Activated CD8-positive, alpha-beta T cell treated with anti-CD3 and anti-CD28 coated beads for 36 hours (primary cell): ENCODE results near the gene ELAVL2. TPM values are rescaled to one million over a fixed set of nuclear protein-coding genes. Genes with fewer than 3 reads are reported as not detected.

ENCODE experiments used
- ATAC-seq: fragments of 200-7000 bp; cut with Tn5 transposase; one replicate; pipeline ENCODE4 v1.10.0; 2021; ENCODE audit warnings: mild to moderate bottlenecking, moderate library complexity
- CTCF ChIA-PET: fragments of 350-600 bp; sonication (Branson Sonifier 250); formaldehyde crosslinking; loops from one replicate; lab custom pipeline; 2021; ENCODE audit warnings: antibody characterized with exemption; lab: Charles Lee
- POLR2A ChIA-PET: fragments of 350-600 bp; sonication (Branson Sonifier 250); formaldehyde crosslinking; loops from one replicate; lab custom pipeline; 2021; ENCODE audit warnings: antibody characterized with exemption; lab: Charles Lee
- DNase-seq: peaks from one replicate; pipeline ENCODE4 v3.0.0-alpha.2; 2020
- H3K27ac Mint-ChIP-seq: one replicate; pipeline ENCODE4 v1.8.0; 2021; ENCODE audit warnings: mild to moderate bottlenecking, mixed read lengths
- H3K27me3 Mint-ChIP-seq: one replicate; pipeline ENCODE4 v1.8.0; 2021; ENCODE audit warnings: mixed read lengths
- H3K36me3 Mint-ChIP-seq: one replicate; pipeline ENCODE4 v1.8.0; 2021; ENCODE audit warnings: low read depth, mixed read lengths
- H3K4me1 Mint-ChIP-seq: one replicate; pipeline ENCODE4 v1.8.0; 2021; ENCODE audit warnings: low read depth, mixed read lengths
- H3K4me3 Mint-ChIP-seq: one replicate; pipeline ENCODE4 v1.8.0; 2021; ENCODE audit warnings: mild to moderate bottlenecking, moderate library complexity, mixed read lengths
- H3K9me3 Mint-ChIP-seq: one replicate; pipeline ENCODE4 v1.8.0; 2021; ENCODE audit warnings: mixed read lengths
- intact Hi-C: fragments of 100-400 bp; cut with micrococcal nuclease; formaldehyde crosslinking; loops from one replicate; pipeline ENCODE4 v1.10.0; 2022
- total RNA-seq, 2 experiments: library from RNA; stranded (reverse); gene quantifications; one replicate each; pipeline ENCODE4 v1.2.3, GENCODE V29; 2021
- TF ChIP-seq, protein P1 (sequence below): fragments of 200-600 bp; IDR thresholded peaks from one replicate; pipeline ENCODE4 v1.8.0; 2022; ENCODE audit warnings: antibody characterized with exemption, mild to moderate bottlenecking

Gene ELAVL2
- total RNA-seq, 2 experiments from 2014 or later, result not detected

DNA sequence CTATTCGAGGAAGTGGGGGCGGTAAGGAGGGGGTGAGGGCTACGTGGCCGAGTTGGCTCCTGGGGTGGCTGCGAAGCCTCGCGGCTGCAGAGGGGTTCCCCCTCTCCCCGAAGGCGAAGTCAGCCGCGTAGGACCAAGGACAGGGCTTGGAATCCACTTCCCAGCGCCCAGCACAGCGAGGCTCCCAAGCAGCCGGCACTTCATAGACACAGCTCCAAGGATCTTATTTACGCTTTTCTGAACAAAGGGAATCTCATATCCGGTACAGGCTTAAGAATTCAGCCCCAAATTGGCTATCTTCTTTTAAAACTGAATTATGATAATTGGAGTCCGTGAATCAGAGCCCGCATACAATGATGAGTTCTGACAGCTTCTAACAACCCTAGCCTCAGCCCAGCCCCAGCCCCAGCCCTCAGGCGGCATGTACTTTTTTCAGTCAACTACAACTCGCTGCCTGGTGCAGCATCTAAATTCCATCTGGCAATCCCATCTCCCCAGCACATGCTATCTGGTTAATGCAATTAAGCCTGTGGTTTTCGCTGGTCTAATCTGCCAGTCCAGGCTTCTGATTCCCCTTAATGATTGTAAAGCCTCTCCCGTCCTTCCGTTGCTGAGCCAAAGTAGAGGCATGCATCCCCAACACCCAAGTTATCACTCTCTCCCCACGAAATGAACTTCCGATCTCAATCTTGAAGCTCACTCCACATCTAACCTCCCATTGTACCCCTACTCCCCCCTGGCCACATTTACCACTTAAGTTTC lies 1.0 kb downstream of the ELAVL2 start:
- Mint-ChIP-seq H3K27me3 (peaks cover 41% of the 10 kb centered on the region), H3K9me3 (peaks cover 3% of the 10 kb centered on the region), H3K4me3 (no peak overlapping the region), H3K36me3 (peaks cover under 1% of the 10 kb centered on the region), H3K27ac (no peak overlapping the region), H3K4me1 (peaks cover 4% of the 10 kb centered on the region)
- TF ChIP-seq, protein P1, sequence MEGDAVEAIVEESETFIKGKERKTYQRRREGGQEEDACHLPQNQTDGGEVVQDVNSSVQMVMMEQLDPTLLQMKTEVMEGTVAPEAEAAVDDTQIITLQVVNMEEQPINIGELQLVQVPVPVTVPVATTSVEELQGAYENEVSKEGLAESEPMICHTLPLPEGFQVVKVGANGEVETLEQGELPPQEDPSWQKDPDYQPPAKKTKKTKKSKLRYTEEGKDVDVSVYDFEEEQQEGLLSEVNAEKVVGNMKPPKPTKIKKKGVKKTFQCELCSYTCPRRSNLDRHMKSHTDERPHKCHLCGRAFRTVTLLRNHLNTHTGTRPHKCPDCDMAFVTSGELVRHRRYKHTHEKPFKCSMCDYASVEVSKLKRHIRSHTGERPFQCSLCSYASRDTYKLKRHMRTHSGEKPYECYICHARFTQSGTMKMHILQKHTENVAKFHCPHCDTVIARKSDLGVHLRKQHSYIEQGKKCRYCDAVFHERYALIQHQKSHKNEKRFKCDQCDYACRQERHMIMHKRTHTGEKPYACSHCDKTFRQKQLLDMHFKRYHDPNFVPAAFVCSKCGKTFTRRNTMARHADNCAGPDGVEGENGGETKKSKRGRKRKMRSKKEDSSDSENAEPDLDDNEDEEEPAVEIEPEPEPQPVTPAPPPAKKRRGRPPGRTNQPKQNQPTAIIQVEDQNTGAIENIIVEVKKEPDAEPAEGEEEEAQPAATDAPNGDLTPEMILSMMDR, result no peak
- no peak for ATAC-seq
- ChIA-PET CTCF (no interaction called here), POLR2A (no interaction called here)
- intact Hi-C loops, result no loop called here
- no peak for DNase-seq

DNA sequence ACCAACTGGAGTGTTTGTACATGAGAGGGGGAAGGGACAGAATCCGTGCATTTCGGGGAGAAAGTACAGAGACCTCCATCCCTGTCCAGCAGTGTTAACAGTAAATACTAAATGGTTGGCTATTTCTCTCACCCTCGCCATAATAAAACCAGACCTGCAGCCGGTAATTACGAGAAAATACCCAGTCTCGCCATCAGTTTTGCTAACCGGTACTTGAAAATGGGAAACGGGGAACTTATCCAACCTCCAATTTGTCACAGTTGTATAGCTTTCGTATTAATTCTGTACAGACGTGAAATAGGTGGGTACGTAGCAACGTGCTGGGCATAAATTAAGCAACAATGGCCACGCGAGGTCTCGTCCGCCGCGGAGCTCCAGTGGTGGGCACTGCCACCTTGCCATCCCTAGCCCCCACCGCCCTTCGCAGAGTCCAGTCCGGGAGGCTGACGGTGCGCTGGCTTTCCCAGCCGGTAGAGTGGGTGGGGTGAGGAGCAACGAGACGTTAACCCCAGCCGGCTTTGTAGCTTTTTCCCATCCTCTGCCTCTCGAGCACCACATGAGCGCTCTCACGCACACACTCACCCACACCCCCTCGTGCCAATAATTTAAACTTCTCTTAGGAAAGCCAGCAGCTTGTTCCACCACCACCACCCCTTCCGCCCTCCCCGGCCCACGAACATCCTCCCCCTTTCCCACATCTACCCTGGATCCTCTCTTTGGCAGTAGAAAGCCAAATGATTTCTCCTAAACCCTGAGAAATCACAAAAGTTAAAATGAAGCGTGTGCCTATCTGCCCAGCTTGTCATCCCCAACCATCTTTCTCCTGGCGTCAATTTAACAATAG lies 1.8 kb downstream of the ELAVL2 start:
- Mint-ChIP-seq H3K27me3 (peaks cover 42% of the 10 kb centered on the region), H3K9me3 (peaks cover 8% of the 10 kb centered on the region)

DNA sequence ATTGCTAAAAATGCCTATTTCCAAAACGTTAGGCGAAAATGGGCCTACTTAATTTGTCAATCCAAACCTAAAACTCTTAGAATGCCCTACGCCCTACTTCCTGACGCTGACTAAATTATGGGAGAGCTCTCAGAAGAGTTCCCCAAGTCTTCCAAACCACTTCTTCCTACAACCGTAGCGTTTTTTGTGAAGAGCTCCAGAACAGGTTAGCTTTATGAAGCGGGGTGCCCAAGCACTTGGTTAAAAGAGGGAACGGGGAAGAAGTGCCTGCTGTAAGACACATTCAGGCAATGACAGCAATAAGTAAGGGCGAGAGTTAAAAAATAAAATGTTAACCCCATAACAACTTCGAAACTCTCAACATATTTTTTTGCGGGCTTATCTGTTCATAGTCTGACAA lies 2.8 kb downstream of the ELAVL2 start:
- ATAC-seq, result no peak
- TF ChIP-seq, protein P1, result no peak
- intact Hi-C loops, result no loop called here
- ChIA-PET CTCF (no interaction called here), POLR2A (no interaction called here)
- Mint-ChIP-seq H3K9me3 (peaks cover 8% of the 10 kb centered on the region), H3K4me3 (no peak overlapping the region), H3K27ac (no peak overlapping the region), H3K36me3 (peaks cover 2% of the 10 kb centered on the region), H3K4me1 (peaks cover 4% of the 10 kb centered on the region), H3K27me3 (peaks cover 45% of the 10 kb centered on the region)
- DNase-seq, result no peak

More for the DNA sequence above, 1.8 kb downstream of the ELAVL2 start:
- Mint-ChIP-seq H3K36me3 (peaks cover 2% of the 10 kb centered on the region), H3K4me3 (no peak overlapping the region), H3K4me1 (peaks cover 4% of the 10 kb centered on the region), H3K27ac (no peak overlapping the region)
- DNase-seq (no peak), ATAC-seq (no peak)
- TF ChIP-seq, protein P1, result no peak
- ChIA-PET CTCF (no interaction called here), POLR2A (no interaction called here)
- intact Hi-C loops, result no loop called here

DNA sequence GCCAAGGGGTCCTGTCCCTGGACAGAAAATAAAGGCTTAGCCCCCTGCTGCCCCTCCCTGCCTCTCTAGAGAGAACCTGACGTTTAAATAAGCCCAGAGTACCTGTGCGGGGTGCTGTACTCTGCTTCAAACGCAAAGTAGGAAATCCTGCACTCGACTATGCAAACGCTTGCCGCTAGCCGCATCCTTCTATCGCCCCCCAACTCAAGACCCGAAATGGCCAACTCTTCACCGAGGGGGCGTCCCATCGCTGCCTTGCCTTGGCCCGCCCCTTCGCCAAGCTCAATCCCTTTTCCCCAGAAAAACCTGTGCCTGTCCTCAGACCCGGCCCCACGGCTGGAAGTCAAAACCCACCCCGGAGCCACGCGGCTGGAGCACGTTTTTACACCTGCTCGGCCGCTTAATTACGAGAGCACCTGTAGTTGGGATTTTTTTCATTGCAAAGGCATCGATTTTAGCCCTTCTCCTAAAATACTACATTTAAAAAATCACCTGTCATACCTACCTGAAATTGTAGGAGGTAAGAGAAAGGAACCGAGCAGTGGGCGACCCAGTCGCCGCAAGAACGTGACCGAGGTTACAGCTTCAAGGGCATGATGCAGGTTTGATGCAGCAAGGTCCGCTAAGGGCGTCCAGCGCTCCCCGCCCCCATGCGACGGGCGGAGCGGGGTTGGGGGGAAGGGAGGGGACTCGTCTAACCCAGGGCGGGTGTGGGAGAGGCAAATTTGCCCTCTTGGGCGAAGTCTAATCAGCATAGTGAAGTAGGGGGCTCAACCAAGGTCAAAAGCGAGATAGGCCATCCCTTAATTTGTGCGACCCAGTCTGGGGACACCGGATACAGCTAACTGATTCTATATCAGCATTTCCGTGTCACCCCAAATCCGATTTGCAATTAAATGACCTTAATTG lies 3.5 kb downstream of the ELAVL2 start:
- Mint-ChIP-seq H3K36me3 (peaks cover 2% of the 10 kb centered on the region), H3K9me3 (peaks cover 7% of the 10 kb centered on the region), H3K4me1 (peaks cover 4% of the 10 kb centered on the region), H3K27me3 (peaks cover 46% of the 10 kb centered on the region), H3K4me3 (no peak overlapping the region), H3K27ac (no peak overlapping the region)
- CTCF ChIA-PET, result no interaction called here
- DNase-seq (no peak), ATAC-seq (no peak)
- TF ChIP-seq, protein P1, result no peak
- POLR2A ChIA-PET, result no interaction called here
- intact Hi-C loops, result no loop called here
